ENCODE measurements around the gene PDHA2.
A peak's percentile ranks its signal among the peaks of the same experiment; 100 is the strongest.
"Not testable (repeated sequence)": the region's sequence is repeated elsewhere in the genome, so short reads cannot be mapped to it uniquely, and the experiment has no call there.

Gene PDHA2

DNA sequence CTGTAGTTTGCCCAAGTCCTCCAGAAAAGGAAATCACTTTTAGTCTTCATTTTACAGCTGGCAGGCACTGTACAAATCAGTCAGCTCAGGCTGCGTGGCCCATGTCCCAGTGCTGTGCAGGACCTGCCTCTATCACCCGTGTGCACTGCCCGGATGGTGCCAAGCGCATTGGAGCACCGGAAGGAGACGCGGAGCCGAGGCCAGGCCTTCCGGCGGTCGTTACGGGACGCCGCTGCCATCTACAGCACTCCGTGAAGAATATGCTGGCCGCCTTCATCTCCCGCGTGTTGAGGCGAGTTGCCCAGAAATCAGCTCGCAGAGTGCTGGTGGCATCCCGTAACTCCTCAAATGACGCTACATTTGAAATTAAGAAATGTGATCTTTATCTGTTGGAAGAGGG, at the start of gene PDHA2:
PDHA2 (plus strand) TSS at position 203 of the 400 bp plus-strand sequence; CDS start at position 261, 58 bp downstream.
- no peak for DNase-seq (ENCODE audit: low spot score)
- FAIRE-seq, result no peak

DNA sequence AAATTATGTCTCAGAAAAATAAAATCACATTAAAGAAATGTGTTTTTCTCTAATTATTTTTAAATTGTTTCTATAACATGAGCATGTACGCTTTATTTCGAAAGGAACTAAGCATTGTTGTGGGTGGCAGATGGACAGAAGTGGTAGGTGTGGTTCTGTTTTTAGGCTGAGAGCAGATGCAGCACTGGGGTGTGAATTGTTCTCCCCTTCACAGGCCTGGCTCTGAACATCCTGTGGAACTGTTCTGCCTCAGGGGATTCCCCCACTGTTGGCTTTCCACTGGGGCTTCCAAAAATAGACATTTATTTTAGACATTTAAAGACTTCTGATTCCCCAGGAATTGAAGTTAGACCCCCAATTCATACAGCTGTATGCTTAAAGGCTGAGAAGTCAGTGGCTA, 41.9 kb upstream of the PDHA2 start:
- FAIRE-seq (no peak), DNase-seq (ENCODE audit: low spot score) (no peak)

DNA sequence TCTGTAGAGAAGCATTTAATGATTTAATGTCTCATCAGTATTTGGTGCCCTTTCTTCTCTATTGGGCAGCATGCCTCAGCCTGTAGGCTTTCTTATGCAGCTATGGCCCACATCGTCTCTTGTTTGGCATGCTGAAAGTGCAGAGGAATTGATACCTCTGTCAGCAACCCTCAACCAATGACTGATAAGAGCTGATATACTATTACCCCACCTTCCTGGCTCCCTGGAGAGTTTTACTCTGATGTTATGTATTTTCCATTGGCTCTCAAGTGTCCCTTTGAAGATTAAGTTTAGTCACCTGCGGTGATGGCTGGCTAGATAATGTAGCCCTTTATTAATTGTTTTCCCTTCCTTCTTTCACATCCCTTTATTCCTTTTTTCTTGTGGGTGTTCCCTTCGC, 41.2 kb upstream of the PDHA2 start:
- FAIRE-seq, result no peak
- no peak for DNase-seq (ENCODE audit: low spot score)

DNA sequence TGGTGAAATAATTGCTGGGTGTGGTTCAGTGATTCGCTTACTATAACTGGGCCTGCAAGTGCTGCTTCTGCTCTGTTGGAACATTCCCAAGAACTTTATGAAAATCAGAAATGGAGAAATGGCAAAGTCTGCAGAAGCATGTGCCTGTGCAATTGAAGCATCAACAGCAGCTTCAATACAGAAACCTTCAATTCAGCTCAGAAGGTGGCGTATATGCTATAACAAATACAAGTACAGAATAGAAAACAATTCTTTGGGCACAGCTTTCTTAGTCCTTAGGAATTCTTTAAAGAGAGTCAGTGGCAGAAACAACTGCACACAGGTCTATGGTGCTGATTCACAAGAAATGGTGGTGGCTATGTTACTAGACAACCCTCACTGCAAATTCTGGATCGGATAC, 18.0 kb upstream of the PDHA2 start:
- no peak for FAIRE-seq

DNA sequence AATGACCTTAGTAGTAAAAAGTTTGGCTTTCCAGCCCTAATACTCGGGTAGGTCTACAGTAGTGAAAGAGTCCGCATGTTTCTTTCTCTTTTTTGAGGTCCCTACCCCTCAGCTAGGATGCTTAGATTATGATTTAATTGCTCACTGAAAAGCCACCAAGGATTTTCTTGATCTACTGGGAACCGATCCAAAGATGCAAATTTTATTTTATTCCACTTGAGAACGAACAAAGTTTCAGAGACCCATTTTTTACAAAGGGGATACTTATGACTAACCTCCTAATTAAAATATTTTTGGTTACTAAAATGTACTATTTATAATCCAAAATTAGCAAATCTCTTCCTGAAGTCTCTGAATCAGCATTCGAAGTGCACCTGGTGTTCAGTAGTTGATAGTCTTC, 14.3 kb upstream of the PDHA2 start:
- DNase-seq (ENCODE audit: low spot score) (no peak), FAIRE-seq (no peak)

More for the DNA sequence above, 18.0 kb upstream of the PDHA2 start:
- DNase-seq (ENCODE audit: low spot score), result no peak

DNA sequence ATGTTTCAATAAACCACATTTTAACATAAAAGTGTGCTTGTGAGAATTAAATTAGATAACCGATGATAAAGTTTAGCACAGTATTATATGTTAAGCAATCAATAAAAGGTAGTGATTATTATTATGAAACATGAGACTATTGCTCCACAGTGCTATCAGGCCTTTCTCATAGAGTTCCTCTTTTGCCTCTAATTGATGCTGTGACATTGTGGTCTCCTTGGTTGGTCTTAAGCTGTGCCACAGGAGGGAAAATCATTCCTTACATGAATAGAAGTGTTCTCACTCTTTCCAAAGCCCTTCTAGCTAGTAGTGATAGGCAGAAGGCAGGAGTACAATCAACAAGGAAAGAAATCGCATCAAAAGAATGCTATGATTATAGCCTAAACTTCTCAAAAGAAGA, 9.2 kb upstream of the PDHA2 start:
- FAIRE-seq, result no peak
- no peak for DNase-seq (ENCODE audit: low spot score)

DNA sequence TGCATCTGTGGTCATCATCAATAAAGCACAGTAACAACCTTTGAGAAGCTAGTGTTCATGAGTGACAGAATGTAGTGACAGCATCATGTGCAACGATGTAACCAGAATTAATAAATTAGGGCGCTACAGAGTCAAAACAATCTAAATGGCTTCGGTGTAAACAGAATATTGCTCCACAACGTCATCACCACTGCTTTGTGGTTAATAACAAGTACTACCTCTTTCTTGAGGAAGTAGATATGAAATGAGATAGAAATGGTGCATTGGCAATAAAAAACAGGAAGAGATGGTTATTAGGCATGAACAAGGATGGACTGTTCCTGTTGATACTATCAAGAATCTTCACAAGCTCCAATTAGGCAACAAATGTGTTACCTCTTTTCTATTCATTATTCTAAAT, 8.7 kb upstream of the PDHA2 start:
- no peak for DNase-seq (ENCODE audit: low spot score)

DNA sequence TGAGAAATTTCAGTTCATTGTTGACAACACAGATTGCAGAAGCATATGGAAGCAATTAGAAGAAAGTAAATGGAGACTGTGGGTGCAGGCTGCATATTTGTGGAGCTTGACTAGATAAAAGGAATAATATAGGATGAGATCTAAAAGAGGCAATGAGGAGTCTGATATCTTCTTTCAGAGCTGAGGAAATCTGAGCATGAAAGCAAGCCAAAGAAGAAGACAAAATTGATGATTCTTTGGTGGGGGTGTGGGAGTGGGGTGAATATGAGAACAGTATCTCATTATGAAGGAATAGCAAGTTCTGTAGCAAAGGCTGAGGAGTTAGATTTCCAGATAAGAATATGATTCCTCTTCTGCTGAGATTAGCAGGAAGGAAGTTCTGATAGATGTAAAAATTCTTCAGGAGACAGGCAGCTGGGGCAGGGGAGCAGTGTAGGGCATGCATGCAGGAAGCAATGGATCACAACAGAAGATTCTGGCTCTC, 6.1 kb upstream of the PDHA2 start:
- DNase-seq (ENCODE audit: low spot score) (no peak), FAIRE-seq (no peak)

More for the DNA sequence above, 8.7 kb upstream of the PDHA2 start:
- no peak for FAIRE-seq

DNA sequence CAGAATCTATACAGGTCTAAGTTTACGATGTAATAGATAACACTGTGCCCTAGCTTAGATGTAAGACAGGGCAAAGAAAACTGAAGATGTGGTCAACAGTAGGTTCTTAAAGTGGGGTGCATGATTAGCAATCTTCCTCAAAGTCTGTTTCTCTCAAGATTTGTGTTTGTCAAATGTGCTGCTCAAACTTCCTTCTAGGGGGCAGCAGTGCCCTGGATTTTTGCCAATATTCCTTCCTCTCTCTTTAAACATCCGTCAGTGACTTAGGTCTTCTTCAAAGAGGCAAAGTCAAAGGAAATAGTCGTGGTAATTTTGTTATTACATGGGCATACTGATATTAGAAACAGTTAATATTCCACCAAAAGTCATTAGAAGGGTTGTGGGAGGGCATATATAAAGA, 4.2 kb upstream of the PDHA2 start:
- DNase-seq (ENCODE audit: low spot score), result peak; percentile 6
- no peak for FAIRE-seq

DNA sequence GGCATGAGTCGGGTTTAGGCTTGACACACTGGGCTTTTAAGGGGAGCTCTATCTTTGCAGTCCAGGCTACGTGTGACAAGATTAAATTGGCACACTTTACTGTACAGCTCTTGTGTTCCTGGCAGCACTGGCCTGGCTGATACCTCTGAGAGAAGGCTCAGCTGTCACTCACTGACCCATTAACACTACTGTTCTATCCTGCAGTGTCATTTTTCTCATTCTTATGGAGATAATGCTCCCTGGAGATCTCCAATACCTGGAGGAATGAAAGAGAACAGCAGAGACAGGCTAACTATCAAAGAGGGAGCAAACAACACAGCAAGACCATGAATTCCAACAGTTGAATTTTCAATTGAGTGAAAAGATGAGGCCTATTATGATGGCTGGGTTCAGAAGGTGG, 1.7 kb upstream of the PDHA2 start:
- DNase-seq (ENCODE audit: low spot score), result no peak
- FAIRE-seq, result no peak

DNA sequence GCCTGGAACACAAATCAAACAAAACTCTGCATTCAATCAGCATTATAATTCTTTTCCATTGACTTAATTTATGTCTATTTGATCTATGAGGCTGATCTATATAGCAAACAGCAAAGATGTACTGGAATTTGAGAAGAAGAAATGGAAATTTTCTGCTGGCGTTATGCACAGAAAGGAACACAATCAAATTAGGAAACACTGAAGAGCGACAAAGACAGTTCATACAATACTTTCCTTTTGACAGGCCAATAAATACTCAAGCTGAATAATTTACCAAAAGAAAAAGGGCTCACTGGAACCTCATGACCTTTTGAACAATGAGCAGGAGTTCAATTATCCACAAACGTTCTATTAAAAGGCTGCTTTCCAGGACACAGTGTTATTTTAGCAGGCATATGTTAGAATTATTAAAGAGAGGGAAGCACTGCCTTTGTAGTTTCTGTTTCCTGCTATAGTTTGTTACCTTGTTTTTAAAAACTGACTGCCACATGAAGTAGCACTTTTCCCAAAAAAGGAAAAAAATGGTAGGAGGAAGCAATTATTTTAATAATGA, 8.1 kb downstream of the PDHA2 start:
- DNase-seq (ENCODE audit: low spot score) (no peak), FAIRE-seq (no peak)

DNA sequence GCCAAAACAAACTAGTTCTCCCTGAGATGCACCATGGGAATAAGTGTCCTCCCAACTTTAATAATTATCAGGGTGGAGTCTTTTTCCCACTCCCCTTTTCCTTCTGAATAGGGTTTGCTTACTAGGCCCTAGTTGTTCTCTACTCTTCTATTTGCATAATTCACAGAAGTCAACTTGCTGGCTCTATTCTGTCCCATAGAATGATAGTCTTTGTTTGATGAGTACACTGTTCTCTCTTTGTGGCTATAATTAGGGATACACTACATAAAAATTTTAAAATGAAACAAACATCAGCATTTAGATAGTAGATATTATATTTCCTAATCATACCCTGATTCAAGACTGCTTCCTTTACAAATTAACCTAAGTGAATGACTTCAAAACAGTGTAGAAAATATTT, 10.3 kb downstream of the PDHA2 start:
- FAIRE-seq (no peak), DNase-seq (ENCODE audit: low spot score) (no peak)

DNA sequence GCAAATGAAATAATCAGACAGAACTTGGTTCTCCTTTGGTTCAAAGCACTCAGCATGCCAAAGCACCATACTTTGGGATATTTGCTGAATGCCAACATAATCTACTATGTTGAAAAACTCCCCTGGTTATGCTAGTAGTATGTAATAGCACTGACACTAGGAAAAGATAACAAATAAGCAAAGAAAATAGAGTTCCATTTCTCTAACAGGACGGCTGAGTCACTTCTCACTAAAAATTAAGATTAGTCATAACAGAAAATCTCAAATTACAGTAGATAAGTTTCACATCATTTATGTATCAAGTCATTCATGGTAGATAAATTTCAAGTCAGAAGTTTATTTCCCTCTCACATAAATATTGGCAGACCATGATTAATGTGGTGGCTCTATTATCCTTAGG, 17.9 kb downstream of the PDHA2 start:
- no peak for DNase-seq (ENCODE audit: low spot score)
- no peak for FAIRE-seq

DNA sequence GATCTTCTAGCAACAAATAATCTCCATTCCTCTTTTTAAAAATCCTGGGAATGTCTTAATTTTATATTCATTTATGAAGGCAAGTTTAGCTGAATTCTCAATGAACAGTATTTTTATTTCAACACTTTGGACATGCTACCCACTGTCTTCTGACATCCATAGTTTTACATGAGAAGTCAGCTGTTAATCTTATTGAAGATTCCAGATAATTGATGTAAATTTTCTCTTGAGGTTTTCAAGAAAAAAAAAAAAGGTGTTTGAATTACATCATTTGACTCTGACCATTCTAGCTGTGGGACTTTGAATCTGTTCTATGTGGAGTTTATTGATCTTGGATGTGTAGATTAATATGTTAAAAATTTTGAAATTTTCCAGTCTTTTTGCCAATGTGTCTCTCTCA, 28.0 kb downstream of the PDHA2 start:
- no peak for FAIRE-seq
- peak; percentile 4 for DNase-seq (ENCODE audit: low spot score)

DNA sequence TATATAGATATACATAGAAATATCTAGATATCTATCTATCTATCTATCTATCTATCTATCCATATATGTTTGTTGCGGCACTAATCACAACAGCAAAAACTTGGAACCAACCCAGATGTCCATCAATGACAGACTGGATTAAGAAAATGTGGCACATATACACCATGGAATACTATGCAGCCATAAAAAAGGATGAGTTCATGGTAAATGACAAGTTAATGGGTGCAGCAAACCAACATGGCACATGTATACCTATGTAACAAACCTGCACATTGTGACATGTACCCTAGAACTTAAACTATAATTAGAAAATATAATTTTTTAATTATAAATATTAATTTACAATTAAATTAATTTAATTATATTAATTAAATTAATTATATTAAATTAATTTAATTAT, 29.5 kb downstream of the PDHA2 start:
- DNase-seq (ENCODE audit: low spot score); FAIRE-seq: not testable (repeated sequence)

DNA sequence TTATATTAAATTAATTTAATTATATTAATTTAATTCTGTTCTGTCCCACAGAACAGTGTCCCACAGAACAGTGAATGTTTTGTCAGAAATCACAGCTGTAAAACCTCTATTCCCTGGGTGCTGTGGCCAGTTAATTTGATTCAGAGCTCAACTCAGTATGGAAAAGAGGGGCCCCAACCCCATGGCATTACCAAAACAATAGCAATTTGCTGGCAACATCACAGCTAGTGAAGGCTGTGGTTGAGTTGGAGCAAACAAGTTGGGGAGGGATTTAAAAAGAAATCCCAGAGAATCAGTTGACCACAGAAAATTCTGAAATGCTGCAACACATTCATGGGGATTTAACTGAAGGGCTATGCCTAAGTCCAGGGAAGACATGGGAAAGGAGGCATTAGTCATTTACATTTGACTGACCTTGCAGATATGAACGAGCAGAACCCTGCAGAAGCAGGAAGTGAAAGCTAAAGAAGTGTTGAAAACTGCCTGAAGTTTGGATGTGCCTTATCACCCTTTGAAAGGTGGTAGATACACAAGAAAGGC, 30.1 kb downstream of the PDHA2 start:
- DNase-seq (ENCODE audit: low spot score), result no peak
- FAIRE-seq, result no peak

DNA sequence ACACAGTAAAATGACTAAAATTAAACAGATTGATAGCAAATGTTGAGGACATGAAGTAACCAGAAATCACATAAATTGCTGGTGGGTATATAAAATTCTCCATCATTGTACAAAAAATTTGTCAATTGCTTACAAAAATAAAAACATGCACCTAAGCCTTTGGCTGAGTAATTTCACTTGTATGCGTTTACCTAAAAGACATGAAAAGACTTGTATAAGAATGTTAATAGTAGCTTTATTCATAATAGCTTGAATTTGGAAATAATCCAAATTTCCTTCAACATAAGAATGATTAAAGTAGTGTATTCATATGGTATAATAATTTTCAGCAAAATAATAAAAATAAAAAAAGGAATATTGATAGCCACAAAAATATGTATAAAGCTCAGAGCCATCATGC, 37.7 kb downstream of the PDHA2 start:
- no peak for FAIRE-seq
- DNase-seq (ENCODE audit: low spot score), result no peak

DNA sequence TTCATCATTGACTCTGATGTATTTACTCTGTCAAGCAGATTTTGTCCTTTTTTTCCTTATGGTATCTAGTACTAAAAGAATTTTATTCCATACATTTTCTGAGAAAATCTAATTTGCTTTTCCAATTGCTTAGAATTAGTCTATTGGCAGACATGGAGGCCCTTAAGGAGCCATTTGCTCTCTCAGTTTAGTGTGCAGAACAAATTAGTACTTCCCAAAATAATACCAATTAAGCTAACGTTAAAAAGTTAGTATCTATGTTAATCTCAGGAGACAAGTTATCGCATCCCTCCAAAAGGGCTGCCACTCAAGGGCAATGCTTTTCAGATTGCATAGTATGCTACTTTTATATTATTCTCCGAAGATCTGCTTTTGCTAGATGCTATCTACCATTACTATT, 47.7 kb downstream of the PDHA2 start:
- FAIRE-seq (no peak), DNase-seq (ENCODE audit: low spot score) (no peak)

DNA sequence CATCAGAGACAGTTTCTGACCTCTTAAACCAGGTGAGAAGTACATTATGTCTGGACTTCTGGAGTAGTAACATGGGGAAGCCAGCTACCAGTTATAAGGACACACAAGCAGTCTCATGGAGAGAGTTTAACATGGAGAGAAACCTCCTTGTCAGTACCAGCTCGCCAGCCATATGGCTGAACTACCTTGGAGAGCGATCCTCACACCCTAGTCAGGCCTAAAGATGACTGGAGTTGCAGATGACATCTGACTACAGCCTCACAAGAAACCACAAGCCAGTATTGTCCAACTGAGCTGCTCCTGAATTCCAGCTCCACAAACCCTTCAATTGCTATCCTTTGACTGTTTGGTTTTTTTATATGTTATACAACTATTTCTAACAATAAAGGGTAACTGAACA, 49.8 kb downstream of the PDHA2 start:
- peak; percentile 9 for DNase-seq (ENCODE audit: low spot score)
- no peak for FAIRE-seq
